Endothelial cell of umbilical vein (primary cell): ENCODE measurements around the gene MOCOS. TPM values are rescaled to one million over a fixed set of nuclear protein-coding genes. Genes with fewer than 3 reads are reported as not detected.

ENCODE experiments used
- BruUV-seq: library from RNA; stranded (reverse); fragments of 400-500 nt; replicated peaks from 2 replicates; lab custom pipeline; 2021; lab: Mats Ljungman, UMichigan
- CTCF ChIA-PET: fragments of 300-600, 350-600 bp; sonication (Branson Sonifier 250); formaldehyde crosslinking; loops from one replicate; lab custom pipeline; 2021; ENCODE audit warnings: antibody characterized with exemption, inconsistent platforms; lab: Charles Lee
- POLR2A ChIA-PET: fragments of 300-600, 350-600 bp; sonication (Branson Sonifier 250); formaldehyde crosslinking; loops from one replicate; lab custom pipeline; 2021; ENCODE audit warnings: antibody characterized with exemption, inconsistent platforms; lab: Charles Lee
- DNase-seq: peaks from one replicate; pipeline ENCODE4 v3.0.0-alpha.2; 2011; ENCODE audit warnings: low read depth, low spot score
- FAIRE-seq: peaks from 2 replicates; lab custom pipeline; 2011; peaks lifted over from hg19 to GRCh38; lab: Jason Lieb, UNC
- H2AFZ ChIP-seq: 2 replicates; pipeline ENCODE4 v1.6.0; 2012; ENCODE audit warnings: low read depth, low read length, control low read depth, inconsistent platforms
- H3K27ac ChIP-seq: 2 replicates; pipeline ENCODE4 v1.5.1; 2011; ENCODE audit warnings: low read depth, mild to moderate bottlenecking, control low read depth, low read length, moderate library complexity; ENCODE audit not compliant: insufficient read depth
- H3K27me3 ChIP-seq, 2 experiments: 2 replicates each; pipeline versions ENCODE4 v1.6.0 to v1.6.1; 2011; ENCODE audit warnings: low read length in 2 of 2, mixed read lengths in 1 of 2; ENCODE audit not compliant: control insufficient read depth in 2 of 2, insufficient read depth in 2 of 2
- H3K36me3 ChIP-seq, 2 experiments: 2 replicates in 1 of 2; 3 replicates in 1 of 2; pipeline ENCODE4 v1.5.1; 2011; ENCODE audit warnings: low read length in 2 of 2, mild to moderate bottlenecking in 1 of 2, moderate library complexity in 1 of 2; ENCODE audit not compliant: control insufficient read depth in 2 of 2, insufficient read depth in 2 of 2; ENCODE audit errors: extremely low read depth in 1 of 2
- H3K4me1 ChIP-seq: 3 replicates; pipeline ENCODE4 v1.5.1; 2011; ENCODE audit warnings: mild to moderate bottlenecking, low read length; ENCODE audit not compliant: control insufficient read depth, insufficient read depth; ENCODE audit errors: extremely low read depth
- H3K4me2 ChIP-seq: 2 replicates; pipeline ENCODE4 v1.6.1; 2011; ENCODE audit warnings: low read length, control low read depth, mixed read lengths; ENCODE audit not compliant: insufficient read depth
- H3K4me3 ChIP-seq, 3 experiments: fragments of 200-600 bp in 1 of 3; sonication (generic), shearing (Covaris generic) in 1 of 3; replicated peaks in 1 of 3; 2 replicates each; pipeline ENCODE4 v1.5.1; 2011 to 2016; ENCODE audit warnings: control low read depth in 3 of 3, low read length in 3 of 3, mild to moderate bottlenecking in 2 of 3, inconsistent platforms in 1 of 3, low read depth in 1 of 3, moderate library complexity in 1 of 3; ENCODE audit not compliant: insufficient read depth in 1 of 3
- H3K79me2 ChIP-seq: 2 replicates; pipeline ENCODE4 v1.6.0; 2012; ENCODE audit warnings: low read length, inconsistent platforms; ENCODE audit not compliant: control insufficient read depth, insufficient read depth
- H3K9ac ChIP-seq: replicated peaks from 2 replicates; pipeline ENCODE3; 2011; ENCODE audit warnings: low read length, control low read depth; ENCODE audit not compliant: insufficient read depth; ENCODE audit errors: extremely low read depth
- H3K9me1 ChIP-seq: replicated peaks from 3 replicates; pipeline ENCODE4 v1.6.0; 2011; ENCODE audit warnings: mild to moderate bottlenecking, low read length; ENCODE audit not compliant: control insufficient read depth, insufficient read depth; ENCODE audit errors: extremely low read depth
- H3K9me3 ChIP-seq: replicated peaks from 2 replicates; pipeline ENCODE4 v1.5.1; 2012; ENCODE audit warnings: low read length, inconsistent platforms; ENCODE audit not compliant: control insufficient read depth, insufficient read depth
- H4K20me1 ChIP-seq: replicated peaks from 2 replicates; pipeline ENCODE3; 2011; ENCODE audit warnings: mild to moderate bottlenecking, low read length; ENCODE audit not compliant: control insufficient read depth, insufficient read depth; ENCODE audit errors: extremely low read depth
- CTCF ChIP-seq, 2 donors: IDR thresholded peaks; 1 replicate in 1 of 2; 2 replicates in 1 of 2; pipeline ENCODE4 v1.5.1; 2011; ENCODE audit warnings: low read length in 2 of 2, mild to moderate bottlenecking in 2 of 2, moderate library complexity in 2 of 2, control low read depth in 1 of 2, inconsistent platforms in 1 of 2, low read depth in 1 of 2; ENCODE audit not compliant: insufficient read depth in 1 of 2; ENCODE audit errors: extremely low read depth in 1 of 2
- EZH2 ChIP-seq: IDR thresholded peaks from 2 replicates; pipeline ENCODE4 v1.6.1; 2012; ENCODE audit warnings: borderline replicate concordance, low read depth, mild to moderate bottlenecking, moderate library complexity, low read length, inconsistent platforms; ENCODE audit not compliant: severe bottlenecking
- FOS ChIP-seq: IDR thresholded peaks from 2 replicates; pipeline ENCODE4 v1.6.1; 2011; ENCODE audit warnings: mild to moderate bottlenecking, low read length, moderate library complexity, borderline replicate concordance; ENCODE audit not compliant: insufficient read depth
- GATA2 ChIP-seq: IDR thresholded peaks from 2 replicates; pipeline ENCODE4 v1.7.0; 2011; ENCODE audit warnings: low read depth, mild to moderate bottlenecking, moderate library complexity, mixed read lengths, low read length; ENCODE audit not compliant: insufficient read length, insufficient read depth
- JUN ChIP-seq: IDR thresholded peaks from 2 replicates; pipeline ENCODE4 v1.6.1; 2011; ENCODE audit warnings: borderline replicate concordance, low read depth; ENCODE audit not compliant: insufficient read length, insufficient read depth
- MYC ChIP-seq: IDR thresholded peaks from one replicate; pipeline ENCODE4 v1.6.1; 2011; ENCODE audit warnings: mild to moderate bottlenecking, low read depth, low read length
- POLR2A ChIP-seq: IDR thresholded peaks from 2 replicates; pipeline ENCODE4 v1.6.1; 2012; ENCODE audit warnings: low read depth, mild to moderate bottlenecking, control low read depth, low read length
- POLR2AphosphoS5 ChIP-seq: IDR thresholded peaks from 2 replicates; pipeline ENCODE4 v1.6.1; 2012; ENCODE audit warnings: low read depth, mild to moderate bottlenecking, control low read depth, low read length, moderate library complexity; ENCODE audit not compliant: insufficient read depth
- dilution Hi-C: fragments of 300-500 bp; cut with MboI; formaldehyde crosslinking; loops from one replicate; pipeline ENCODE4 v1.15.0; 2019; ENCODE audit warnings: low sequenced_read_pairs; ENCODE audit not compliant: extremely low pct_ligation_motif_present
- intact Hi-C: fragments of 100-400 bp; cut with micrococcal nuclease; formaldehyde crosslinking; loops from one replicate; pipeline ENCODE4 v1.10.0; 2022
- polyA plus RNA-seq, 4 experiments: library from polyadenylated mRNA; depleted of rRNA in 3 of 4; stranded (reverse) in 3 of 4; unstranded in 1 of 4; fragments of >200 nt; gene quantifications; 2 replicates each; pipeline versions ENCODE4 v1.2.1 to v1.2.3, GENCODE V29; 2011 to 2012; ENCODE audit warnings: missing spikeins in 1 of 4
- total RNA-seq: library from RNA; stranded (reverse); gene quantifications from 2 replicates; pipeline ENCODE4 v1.2.3, GENCODE V29; 2021
- TF ChIP-seq, protein P1 (sequence below): IDR thresholded peaks from 2 replicates; pipeline ENCODE4 v1.6.1; 2011; ENCODE audit not compliant: insufficient read depth, insufficient read length

MOCOS gene
- total and polyA plus RNA-seq, 2 donors (not counting 3 experiments of a cell fraction or from before 2014, with no cell fraction given) = 0.18 to 0.88 TPM

DNA sequence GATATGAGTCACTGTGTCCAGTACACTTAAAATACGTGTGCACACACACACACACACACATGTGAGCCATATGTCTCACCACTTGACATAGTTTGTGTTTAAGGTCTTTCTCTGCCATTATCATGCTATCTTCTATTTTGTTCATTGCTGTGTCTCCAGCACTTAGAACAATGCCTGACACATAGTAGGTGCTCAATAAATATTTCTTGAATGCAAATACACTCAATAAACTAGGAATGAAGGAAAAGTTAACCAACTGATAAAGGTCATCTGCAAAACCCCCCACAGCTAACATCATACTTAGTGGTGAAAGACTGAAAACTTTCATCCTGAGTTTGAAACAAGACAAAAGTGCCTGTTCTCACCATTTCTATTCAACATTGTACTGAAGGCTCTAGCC, 4.4 kb downstream of the MOCOS start:
- Histone ChIP-seq H3K79me2 (no peaks in the 10 kb centered on the region), H3K9ac (no peak overlapping the region), H4K20me1 (no peaks in the 10 kb centered on the region), H3K36me3 (no peaks in the 10 kb centered on the region), H3K9me3 (no peaks in the 10 kb centered on the region), H3K27me3 (peaks cover 0 to 10% of the 10 kb centered on the region in 2 experiments), H3K27ac (no peak overlapping the region), H3K4me1 (peaks cover 4% of the 10 kb centered on the region), H2AFZ (no peak overlapping the region), H3K9me1 (no peaks in the 10 kb centered on the region), H3K4me3 (no peak overlapping the region), H3K4me2 (no peak overlapping the region)
- intact Hi-C loops = no loop called here
- dilution Hi-C loops = no loop called here
- POLR2A ChIA-PET = no interaction called here
- FAIRE-seq (no peak), DNase-seq (no peak)
- CTCF ChIA-PET = no interaction called here
- no TSS peak for BruUV-seq
- TF ChIP-seq GATA2 (no peak), POLR2AphosphoS5 (no peak), MYC (no peak), JUN (no peak), CTCF (IDR thresholded peaks at IDR 0.05; ENCODE audit: extremely low read depth in 1 of 2, insufficient read depth in 1 of 2, low read depth in 1 of 2, low read length in 2 of 2) (no peak), EZH2 (no peak), POLR2A (no peak), FOS (no peak)
- TF ChIP-seq, protein P1, sequence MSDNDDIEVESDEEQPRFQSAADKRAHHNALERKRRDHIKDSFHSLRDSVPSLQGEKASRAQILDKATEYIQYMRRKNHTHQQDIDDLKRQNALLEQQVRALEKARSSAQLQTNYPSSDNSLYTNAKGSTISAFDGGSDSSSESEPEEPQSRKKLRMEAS = no peak
